ENCODE data around the gene TECTA.

- TF ChIP-seq CTCF (IDR thresholded peaks at IDR 0.05) = no peak
- no peak for TF ChIP-seq POLR2A (IDR thresholded peaks at IDR 0.05)
Measured at GRCh38 chr11:121138259-121138658, 37.2 kb downstream of the TECTA start.
